HepG2 (cell line): ENCODE data around the gene RAB28. TPM values are rescaled to one million over a fixed set of nuclear protein-coding genes. Genes with fewer than 3 reads are reported as not detected.

Experiments used
- ATAC-seq: fragments of 200-7000 bp; cut with Tn5 transposase; 3 replicates; pipeline ENCODE4 v1.9.1; 2020; ENCODE audit warnings: mild to moderate bottlenecking, moderate library complexity
- BruUV-seq: library from RNA; stranded (reverse); fragments of 400-500 nt; replicated peaks from 2 replicates; lab custom pipeline; 2021; lab: Mats Ljungman, UMichigan
- CTCF ChIA-PET: fragments of 300-600 bp; formaldehyde crosslinking; extraction: SDS; loops from one replicate; lab custom pipeline; 2021; ENCODE audit warnings: low total read pairs, inconsistent platforms, low intra/inter-chr PET ratio; lab: Yijun Ruan, JAX
- POLR2A ChIA-PET: fragments of 350-600 bp; sonication (Branson Sonifier 250); formaldehyde crosslinking; loops from one replicate; lab custom pipeline; 2020; ENCODE audit warnings: antibody characterized with exemption, inconsistent platforms; lab: Yijun Ruan, JAX
- DNase-seq: peaks from one replicate; pipeline ENCODE4 v3.0.0-alpha.2; 2015; ENCODE audit warnings: low spot score
- FAIRE-seq: peaks from 3 replicates; lab custom pipeline; 2011; peaks lifted over from hg19 to GRCh38; lab: Jason Lieb, UNC
- H2AFZ ChIP-seq: one replicate; pipeline ENCODE4 v1.6.1; 2011; ENCODE audit warnings: low read length, inconsistent platforms
- H3K27ac ChIP-seq: fragments of 300-600 bp; 3 replicates; pipeline ENCODE4 v1.8.0; 2011; ENCODE audit warnings: mixed run types, mild to moderate bottlenecking, mixed read lengths, low read length, inconsistent platforms; ENCODE audit not compliant: insufficient read depth; ENCODE audit errors: extremely low read length
- H3K27me3 ChIP-seq, 2 experiments: fragments of 200-600 bp in 1 of 2; 2 replicates in 1 of 2; 3 replicates in 1 of 2; pipeline versions ENCODE4 v1.6.0 to v1.8.0; 2011; ENCODE audit warnings: low read length in 2 of 2, mild to moderate bottlenecking in 2 of 2, moderate library complexity in 2 of 2, inconsistent platforms in 1 of 2; ENCODE audit not compliant: insufficient read depth in 2 of 2, control insufficient read depth in 1 of 2
- H3K36me3 ChIP-seq, 2 experiments: fragments of 200-600 bp in 1 of 2; replicated peaks in 1 of 2; 2 replicates in 1 of 2; 3 replicates in 1 of 2; pipeline versions ENCODE4 v1.5.1 to v1.8.0; 2011; ENCODE audit warnings: low read length in 2 of 2, inconsistent platforms in 1 of 2; ENCODE audit not compliant: insufficient read depth in 2 of 2, control insufficient read depth in 1 of 2
- H3K4me1 ChIP-seq: 2 replicates; pipeline ENCODE4 v1.5.1; 2012; ENCODE audit warnings: low read length, inconsistent platforms; ENCODE audit not compliant: insufficient read depth
- H3K4me2 ChIP-seq: 2 replicates; pipeline ENCODE4 v1.6.0; 2011; ENCODE audit warnings: low read depth, low read length, inconsistent platforms
- H3K4me3 ChIP-seq, 3 experiments: fragments of 200-600 bp in 1 of 3; sonication (generic), shearing (Covaris generic) in 1 of 3; replicated peaks in 1 of 3; 2 replicates each; pipeline ENCODE4 v1.5.1; 2011 to 2016; ENCODE audit warnings: low read length in 3 of 3, inconsistent platforms in 2 of 3, low read depth in 2 of 3, mild to moderate bottlenecking in 2 of 3, control low read depth in 1 of 3, mixed read lengths in 1 of 3; ENCODE audit not compliant: insufficient read depth in 1 of 3
- H3K79me2 ChIP-seq: one replicate; pipeline ENCODE4 v1.6.1; 2011; ENCODE audit warnings: low read length, inconsistent platforms; ENCODE audit not compliant: insufficient read depth
- H3K9ac ChIP-seq: 2 replicates; pipeline ENCODE4 v1.6.0; 2011; ENCODE audit warnings: mild to moderate bottlenecking, low read depth, low read length, inconsistent platforms; ENCODE audit not compliant: insufficient read depth
- H3K9me3 ChIP-seq: 2 replicates; pipeline ENCODE4 v1.5.1; 2012; ENCODE audit warnings: mild to moderate bottlenecking, low read length
- H4K20me1 ChIP-seq: 2 replicates; pipeline ENCODE4 v1.6.0; 2011; ENCODE audit warnings: inconsistent platforms, mild to moderate bottlenecking, low read length, moderate library complexity; ENCODE audit not compliant: insufficient read depth
- ZNF629 ChIP-seq: sonication (generic); formaldehyde crosslinking; conservative IDR thresholded peaks from 2 replicates; pipeline ENCODE4 v1.5.0; 2020; ENCODE audit warnings: missing genetic modification reagents
- ZNF792 ChIP-seq: IDR thresholded peaks from 2 replicates; pipeline ENCODE4 v1.6.1; 2016
- WGBS: methylation state at CpG from one replicate; pipeline ENCODE4 v1.1.6; 2017; ENCODE audit warnings: low lambda C conversion rate; 5-methylcytosine and 5-hydroxymethylcytosine counted together
- in situ Hi-C: cut with HindIII; loops from 2 replicates; pipeline ENCODE4 v1.10.0; 2017; ENCODE audit warnings: low pct_unique_long_range_greater_than_20kb; ENCODE audit not compliant: extremely low pct_ligation_motif_present
- intact Hi-C: fragments of 100-400 bp; cut with micrococcal nuclease; formaldehyde crosslinking; loops from one replicate; pipeline ENCODE4 v1.10.0; 2022; ENCODE audit not compliant: unreplicated experiment
- polyA plus RNA-seq, 8 experiments: library from polyadenylated mRNA; depleted of rRNA in 3 of 8; stranded (reverse) in 7 of 8; unstranded in 1 of 8; fragments of >200 nt; fragmentation: Illumina TruSeq in 4 of 8; extraction: Trizol in 4 of 8; gene quantifications; 2 replicates each; pipeline versions ENCODE4 v1.2.1 to v1.2.3, GENCODE V29; 2011 to 2016; ENCODE audit warnings: low read depth in 4 of 8, missing spikeins in 1 of 8, mixed read lengths in 1 of 8; ENCODE audit not compliant: insufficient read depth in 1 of 8
- total RNA-seq, 5 experiments: library from RNA; depleted of rRNA; stranded (reverse); fragments of >200 nt; fragmentation: Illumina TruSeq; extraction: Trizol; gene quantifications; 2 replicates each; pipeline ENCODE4 v1.2.3, GENCODE V29; 2016; ENCODE audit warnings: low read depth in 1 of 5
- TF ChIP-seq, protein P1 (sequence below), 2 experiments: fragments of 450-650 bp in 1 of 2; sonication (generic) in 1 of 2; formaldehyde crosslinking in 1 of 2; IDR thresholded peaks; 2 replicates each; pipeline versions ENCODE4 v1.6.1 to v1.8.0; 2016 to 2022; ENCODE audit warnings: antibody characterized with exemption in 1 of 2, mild to moderate bottlenecking in 1 of 2, missing genetic modification reagents in 1 of 2

The RAB28 gene
- total and polyA plus RNA-seq, 2 of the 13 experiments (the other 11 are each of a cell fraction or from before 2014, with no cell fraction given): 11.8 to 18.2 TPM

DNA sequence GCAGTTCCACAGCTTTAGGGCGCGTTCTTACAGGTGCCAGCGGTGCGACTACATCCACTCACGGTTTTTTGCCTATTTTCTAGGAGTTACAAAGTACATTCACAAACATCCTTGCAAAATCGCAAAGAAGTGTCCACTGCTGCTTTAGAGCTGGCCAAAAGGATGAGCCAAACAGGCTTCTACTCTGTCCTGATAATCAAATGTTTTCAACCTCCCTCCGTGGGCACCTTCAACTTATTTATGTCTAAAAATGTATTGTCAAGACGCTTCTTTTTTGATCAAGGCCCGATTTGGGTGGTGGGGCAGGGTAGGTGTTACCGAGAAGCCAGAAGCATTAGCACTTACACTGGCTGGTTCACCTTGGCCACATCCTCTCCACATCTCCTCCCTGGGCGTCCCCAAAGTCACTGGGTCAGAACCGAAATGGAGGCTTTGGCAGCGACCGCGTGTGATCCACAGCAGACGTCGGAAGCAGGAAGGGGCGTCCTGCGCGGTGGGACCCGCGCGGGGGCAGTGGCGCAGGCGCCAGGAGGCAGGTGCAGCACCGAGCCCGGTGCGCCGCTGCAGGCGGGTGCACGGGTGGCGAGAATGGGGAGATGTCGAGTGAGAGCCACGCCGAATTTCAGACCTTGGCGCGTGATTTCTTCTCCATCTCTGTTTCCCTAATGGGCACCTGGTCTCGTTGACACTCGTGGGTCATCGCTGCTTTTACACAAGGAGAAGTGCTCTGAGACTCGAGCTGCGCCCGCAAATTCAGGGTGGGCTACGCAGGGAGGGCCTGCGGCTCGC lies 43.2 kb upstream of the RAB28 start (continued):
- TF ChIP-seq, protein P1, sequence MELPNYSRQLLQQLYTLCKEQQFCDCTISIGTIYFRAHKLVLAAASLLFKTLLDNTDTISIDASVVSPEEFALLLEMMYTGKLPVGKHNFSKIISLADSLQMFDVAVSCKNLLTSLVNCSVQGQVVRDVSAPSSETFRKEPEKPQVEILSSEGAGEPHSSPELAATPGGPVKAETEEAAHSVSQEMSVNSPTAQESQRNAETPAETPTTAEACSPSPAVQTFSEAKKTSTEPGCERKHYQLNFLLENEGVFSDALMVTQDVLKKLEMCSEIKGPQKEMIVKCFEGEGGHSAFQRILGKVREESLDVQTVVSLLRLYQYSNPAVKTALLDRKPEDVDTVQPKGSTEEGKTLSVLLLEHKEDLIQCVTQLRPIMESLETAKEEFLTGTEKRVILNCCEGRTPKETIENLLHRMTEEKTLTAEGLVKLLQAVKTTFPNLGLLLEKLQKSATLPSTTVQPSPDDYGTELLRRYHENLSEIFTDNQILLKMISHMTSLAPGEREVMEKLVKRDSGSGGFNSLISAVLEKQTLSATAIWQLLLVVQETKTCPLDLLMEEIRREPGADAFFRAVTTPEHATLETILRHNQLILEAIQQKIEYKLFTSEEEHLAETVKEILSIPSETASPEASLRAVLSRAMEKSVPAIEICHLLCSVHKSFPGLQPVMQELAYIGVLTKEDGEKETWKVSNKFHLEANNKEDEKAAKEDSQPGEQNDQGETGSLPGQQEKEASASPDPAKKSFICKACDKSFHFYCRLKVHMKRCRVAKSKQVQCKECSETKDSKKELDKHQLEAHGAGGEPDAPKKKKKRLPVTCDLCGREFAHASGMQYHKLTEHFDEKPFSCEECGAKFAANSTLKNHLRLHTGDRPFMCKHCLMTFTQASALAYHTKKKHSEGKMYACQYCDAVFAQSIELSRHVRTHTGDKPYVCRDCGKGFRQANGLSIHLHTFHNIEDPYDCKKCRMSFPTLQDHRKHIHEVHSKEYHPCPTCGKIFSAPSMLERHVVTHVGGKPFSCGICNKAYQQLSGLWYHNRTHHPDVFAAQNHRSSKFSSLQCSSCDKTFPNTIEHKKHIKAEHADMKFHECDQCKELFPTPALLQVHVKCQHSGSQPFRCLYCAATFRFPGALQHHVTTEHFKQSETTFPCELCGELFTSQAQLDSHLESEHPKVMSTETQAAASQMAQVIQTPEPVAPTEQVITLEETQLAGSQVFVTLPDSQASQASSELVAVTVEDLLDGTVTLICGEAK (IDR thresholded peaks at IDR 0.05): no peak
- TF ChIP-seq, protein P1 (CRISPR knock-in tag; IDR thresholded peaks at IDR 0.05): no peak

DNA sequence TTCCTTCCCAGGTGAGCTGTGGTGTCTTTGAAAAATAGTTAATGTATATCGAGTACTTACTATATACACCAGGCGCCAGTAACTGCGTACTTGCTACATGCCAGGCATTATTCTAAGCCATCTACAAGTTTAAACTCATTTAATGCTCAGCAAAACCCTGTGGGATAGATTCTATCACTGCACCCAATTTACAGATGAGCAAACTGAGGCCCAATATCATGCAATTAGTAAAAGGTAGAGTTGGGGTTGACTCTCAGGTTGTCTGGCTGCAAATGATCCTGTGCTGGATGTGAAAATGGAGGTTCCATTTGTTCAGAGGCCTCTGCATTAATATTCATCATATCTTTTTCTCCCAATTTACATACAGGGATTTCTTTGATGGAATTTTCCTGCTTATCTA lies 42.5 kb upstream of the RAB28 start:
- Histone ChIP-seq H3K4me2 (no peak overlapping the region), H3K36me3 (no peaks in the 10 kb centered on the region), H2AFZ (no peak overlapping the region), H3K27ac (no peak overlapping the region), H4K20me1 (no peaks in the 10 kb centered on the region), H3K4me3 (no peak overlapping the region), H3K4me1 (no peaks in the 10 kb centered on the region), H3K27me3 (peaks cover 11 to 86% of the 10 kb centered on the region in 2 experiments), H3K79me2 (no peaks in the 10 kb centered on the region), H3K9ac (no peak overlapping the region), H3K9me3 (no peaks in the 10 kb centered on the region)
- no TSS peak for BruUV-seq
- no peak for DNase-seq
- ATAC-seq: no peak
- in situ Hi-C loops (no loop called here), intact Hi-C loops (no loop called here)
- ChIA-PET POLR2A (no interaction called here), CTCF (no interaction called here)
- TF ChIP-seq ZNF792 (CRISPR knock-in tag) (no peak), ZNF629 (CRISPR knock-in tag) (peak; percentile 87)
- WGBS: 8% methylated on average over 3 of the region's 3 CpGs
- no peak for FAIRE-seq
